CD4-positive, alpha-beta T cell treated with Interleukin-21 for 1 hour (primary cell): ENCODE measurements around the gene TTLL4.
"Not testable (repeated sequence)": the region's sequence is repeated elsewhere in the genome, so short reads cannot be mapped to it uniquely, and the experiment has no call there.

Experiments
- DNase-seq: peaks from one replicate; pipeline ENCODE4 v3.0.0-alpha.2; 2020

Gene TTLL4

DNA sequence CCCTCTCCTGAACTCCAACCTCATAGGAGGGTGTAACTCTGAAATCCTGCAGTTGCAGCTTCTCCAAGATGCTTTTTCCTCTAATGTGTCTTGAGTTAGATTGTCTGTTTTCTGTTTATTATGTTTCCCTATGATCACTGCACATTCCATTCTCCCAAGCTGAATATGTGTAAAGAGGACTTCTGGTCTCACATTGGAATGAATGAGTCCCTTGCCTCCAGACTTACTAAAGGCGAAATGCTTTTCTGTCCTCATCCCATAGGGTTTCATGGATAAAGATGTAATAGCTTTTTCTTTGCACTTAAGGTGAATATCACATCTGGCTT lies 35.8 kb downstream of the TTLL4 start:
- DNase-seq: no peak

DNA sequence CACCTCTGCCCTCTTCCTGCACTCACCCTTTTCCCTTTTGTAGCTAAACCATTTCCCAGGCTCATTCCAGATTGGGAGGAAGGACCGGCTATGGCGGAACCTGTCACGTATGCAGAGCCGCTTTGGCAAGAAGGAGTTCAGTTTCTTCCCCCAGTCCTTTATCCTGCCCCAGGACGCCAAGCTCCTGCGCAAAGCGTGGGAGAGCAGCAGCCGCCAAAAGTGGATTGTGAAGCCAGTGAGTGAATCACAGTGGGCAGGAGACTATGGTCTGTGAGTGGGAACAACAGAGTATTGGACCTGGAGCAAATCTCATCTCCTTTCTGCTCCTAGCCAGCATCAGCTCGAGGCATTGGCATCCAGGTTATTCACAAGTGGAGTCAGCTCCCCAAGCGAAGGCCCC lies 36.3 kb downstream of the TTLL4 start:
- DNase-seq: no peak

- no peak for DNase-seq
These were observed 38.3 kb downstream of the TTLL4 start for GRCh38 chr2:218748741-218749441.

DNA sequence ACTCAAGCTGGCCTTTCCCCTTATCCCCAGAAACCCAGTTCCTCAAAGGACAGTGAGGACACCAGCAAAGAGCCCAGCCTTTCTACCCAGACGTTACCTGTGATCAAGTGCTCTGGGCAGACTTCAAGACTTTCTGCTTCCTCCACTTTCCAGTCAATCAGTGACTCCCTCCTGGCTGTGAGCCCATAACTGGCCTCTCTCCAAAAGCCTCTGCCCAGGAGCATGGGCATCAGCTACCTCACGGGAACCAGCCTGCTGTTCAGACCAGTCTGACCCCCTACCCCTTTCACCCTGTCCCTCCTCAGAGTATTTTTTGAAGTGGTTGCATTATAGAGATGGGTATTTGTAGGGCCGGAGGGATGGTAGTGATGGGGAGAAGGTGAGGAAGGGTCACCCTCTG lies 43.6 kb downstream of the TTLL4 start:
- no peak for DNase-seq

- DNase-seq: no peak
These were observed 44.1 kb downstream of the TTLL4 start for GRCh38 chr2:218754781-218755180.

GRCh38 chr2:218755198-218755566 lies 44.5 kb downstream of the TTLL4 start:
- no peak for DNase-seq

DNA sequence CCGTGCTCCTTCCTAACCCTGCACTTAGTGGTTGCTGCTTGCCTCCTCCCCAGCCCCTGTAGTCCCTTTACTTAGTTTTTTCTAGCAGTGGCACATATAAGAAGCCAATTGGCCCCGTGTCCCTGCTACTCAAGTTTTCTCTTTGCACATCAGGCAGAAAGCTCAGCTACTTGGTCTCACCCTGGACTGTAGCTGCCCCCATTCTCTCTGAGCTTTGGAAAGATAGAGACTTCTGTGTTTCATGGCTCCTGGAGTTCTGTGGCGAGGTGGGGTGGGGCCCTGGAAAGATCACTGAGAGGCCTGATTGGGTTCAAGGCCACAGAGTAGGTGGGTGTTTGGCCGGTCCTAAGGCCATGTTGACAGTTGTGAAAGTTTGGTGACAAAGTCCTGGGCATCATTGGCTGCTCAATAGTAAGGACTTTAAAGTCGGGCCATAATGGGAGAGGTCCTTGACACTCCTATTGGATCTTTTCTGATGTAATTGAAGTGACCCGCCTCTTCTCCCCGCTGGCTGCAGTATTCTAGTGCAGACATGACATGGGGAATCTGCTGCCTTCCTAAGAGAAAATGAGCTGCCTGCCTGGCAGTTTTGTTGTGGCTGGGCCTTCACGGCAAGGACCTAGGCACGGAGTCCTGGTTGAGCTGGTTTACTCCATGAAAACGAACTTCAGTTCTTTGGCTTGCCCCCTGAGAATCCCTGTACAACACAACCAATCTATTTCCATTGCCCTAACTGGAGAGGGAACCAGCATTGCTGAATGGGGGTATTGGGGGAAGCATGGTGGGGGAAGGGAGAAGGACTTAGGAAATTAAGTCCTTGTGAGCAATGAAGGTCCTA lies 45.2 kb downstream of the TTLL4 start:
- DNase-seq: no peak

DNA sequence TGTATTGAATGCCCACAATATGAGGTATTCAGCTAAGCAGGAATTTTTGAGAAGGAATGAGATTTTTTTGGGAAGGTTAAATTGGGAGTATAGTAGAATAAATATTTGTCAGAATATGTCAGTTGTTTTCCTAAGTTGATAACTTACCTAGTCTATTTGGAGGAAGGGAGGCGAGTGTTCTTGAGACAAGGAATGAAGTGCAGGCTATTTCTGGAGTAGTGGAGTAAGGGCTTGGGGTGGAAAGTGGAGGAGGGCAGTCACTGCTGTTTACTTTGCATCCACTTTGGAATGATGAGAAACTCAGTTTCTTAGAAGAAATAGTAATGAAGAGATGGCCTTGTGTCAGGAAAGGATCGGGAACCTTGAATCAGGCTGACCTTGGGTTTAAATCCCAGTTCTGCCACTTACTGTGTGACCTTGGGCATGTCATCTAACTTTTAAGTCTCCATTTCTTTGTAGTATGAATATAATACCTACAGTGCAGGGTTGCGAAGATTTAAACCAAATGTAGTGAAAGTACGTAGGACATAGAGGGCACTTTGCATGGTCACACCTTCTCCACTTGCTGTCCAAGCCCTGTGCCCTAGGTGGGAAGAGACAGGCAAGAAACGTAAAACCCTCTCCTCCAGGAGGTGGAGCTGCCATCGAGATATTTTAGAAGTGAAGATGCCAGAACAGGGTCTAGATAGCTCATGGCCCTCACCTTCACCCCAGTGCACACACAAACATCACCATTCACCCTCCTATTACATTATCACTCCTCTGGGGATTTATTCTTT lies 46.2 kb downstream of the TTLL4 start:
- no peak for DNase-seq

DNA sequence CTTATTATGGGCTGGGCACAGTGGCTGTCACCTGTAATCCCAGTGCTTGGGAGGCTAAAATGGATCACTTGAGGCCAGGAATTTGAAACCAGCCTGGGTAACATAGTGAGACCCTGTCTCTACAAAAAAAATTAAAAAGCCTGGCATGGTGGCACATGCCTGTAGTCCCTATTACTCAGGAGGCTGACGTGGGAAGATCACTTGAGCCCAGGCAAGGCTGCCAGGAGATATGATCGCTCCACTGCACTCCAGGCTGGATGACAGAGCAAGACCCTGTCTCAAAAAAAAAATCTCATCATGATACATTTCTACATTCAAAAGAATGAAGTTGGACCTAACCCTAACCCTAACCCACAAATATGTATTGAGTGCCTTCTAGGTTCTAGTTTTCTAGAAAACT lies 51.2 kb downstream of the TTLL4 start:
- no peak for DNase-seq

- DNase-seq: not testable (repeated sequence)
These were observed 62.1 kb downstream of the TTLL4 start for GRCh38 chr2:218772759-218773158.

DNA sequence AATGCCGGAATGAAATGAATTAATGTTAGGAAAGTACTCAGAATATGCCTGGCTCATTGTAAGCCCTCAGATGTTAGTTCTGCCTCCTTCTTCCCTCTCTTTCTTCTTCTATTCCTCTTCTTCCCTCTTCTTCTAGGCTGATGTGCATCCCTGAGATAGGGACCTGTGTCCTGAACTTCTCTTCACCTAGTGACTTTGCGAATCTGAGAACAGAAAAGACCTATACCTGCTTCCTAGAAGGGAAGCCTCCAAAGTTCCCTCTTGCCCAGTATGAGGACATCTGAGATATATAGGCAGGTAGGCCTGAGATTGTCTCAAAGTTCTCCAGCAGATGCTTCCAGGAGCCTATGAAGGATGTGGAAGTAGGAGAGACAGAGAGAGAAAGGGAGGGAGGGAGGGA lies 63.2 kb downstream of the TTLL4 start:
- no peak for DNase-seq

GRCh38 chr2:218776488-218776887 lies 65.9 kb downstream of the TTLL4 start:
- no peak for DNase-seq

DNA sequence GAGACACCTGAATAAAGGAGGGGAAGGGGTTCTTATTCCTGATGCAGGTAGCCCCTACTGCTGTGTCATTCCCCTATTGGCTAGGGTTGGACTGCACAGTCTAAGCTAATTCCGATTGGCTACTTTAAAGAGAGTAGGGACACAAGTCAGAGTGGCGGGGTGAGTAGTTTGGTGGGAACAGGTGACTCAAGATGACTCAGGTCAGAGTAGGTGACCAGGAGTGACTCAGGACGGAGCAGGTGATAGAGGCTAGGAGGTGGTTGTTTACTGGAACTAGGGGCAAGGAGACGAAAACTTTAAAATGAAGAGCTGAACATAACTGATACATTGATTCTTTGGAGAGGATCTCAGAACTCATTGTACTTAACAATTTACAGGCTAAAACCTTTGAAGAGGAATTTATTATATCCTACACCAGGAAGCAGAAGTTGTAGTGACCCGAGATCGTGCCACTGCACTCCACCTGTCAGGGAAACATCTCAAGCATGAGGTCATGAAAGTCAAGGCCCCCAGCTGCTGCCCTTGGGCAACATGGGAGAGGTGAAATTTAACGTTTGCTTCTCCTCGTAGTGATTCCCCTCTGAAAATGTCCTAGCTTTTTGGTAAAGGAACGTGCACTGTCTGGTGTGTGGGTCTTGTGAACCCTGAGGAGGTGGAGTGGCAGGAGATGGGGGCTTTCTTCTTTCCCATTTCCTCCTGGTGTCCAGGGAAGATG lies 66.8 kb downstream of the TTLL4 start:
- DNase-seq: no peak

DNA sequence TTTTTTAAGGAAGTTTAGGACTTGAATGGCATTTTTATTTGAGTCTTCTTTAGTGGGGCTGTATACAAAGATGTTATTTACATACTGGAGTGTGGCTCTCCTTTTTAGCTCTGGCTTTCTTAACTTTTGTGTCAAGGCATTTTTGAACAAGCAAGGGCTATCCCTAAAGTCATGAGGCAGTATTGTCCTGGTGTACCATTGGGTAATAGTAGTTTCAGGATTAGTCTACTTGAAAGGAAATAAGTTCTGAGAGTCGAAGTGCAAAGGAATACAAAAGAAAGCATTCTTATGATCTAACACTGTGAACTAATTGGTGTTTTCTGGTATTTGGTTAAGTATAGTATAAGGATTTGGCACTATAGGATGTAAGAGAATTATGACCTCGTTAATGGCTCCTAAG lies 69.4 kb downstream of the TTLL4 start:
- DNase-seq: no peak

- DNase-seq: no peak
These were observed 70.4 kb downstream of the TTLL4 start for GRCh38 chr2:218780851-218781690.

DNA sequence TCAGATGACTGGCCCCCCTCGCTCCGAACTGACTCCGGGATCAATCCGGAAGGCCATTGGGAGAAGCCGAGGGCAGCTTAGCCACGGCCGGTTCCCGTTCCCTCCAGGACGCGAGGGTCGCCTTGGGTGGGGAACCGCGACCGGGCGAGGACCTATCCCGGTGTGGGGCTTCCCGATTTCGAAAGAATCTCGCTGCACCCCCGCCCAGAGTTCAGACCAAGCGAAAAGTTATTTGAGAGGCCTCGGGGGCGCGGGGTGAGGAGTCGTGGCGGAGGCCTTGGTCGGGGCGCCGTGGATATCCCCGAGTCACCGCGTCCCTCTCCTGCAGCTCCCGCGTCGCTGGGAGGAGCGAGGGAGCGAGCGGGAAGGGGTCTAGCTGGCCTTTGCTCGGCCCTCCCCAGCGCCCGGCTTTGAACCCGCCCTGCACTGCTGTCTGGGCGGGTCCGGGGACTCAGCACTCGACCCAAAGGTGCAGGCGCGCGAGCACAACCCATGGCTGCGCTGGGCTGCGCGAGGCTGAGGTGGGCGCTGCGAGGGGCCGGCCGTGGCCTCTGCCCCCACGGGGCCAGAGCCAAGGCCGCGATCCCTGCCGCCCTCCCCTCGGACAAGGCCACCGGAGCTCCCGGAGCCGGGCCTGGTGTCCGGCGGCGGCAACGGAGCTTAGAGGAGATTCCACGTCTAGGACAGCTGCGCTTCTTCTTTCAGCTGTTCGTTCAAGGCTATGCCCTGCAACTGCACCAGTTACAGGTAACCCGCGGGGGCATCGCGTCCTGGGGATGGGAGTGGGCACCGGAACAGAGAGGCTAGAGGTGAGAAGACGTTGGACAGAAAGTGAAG lies 71.3 kb downstream of the TTLL4 start, which contains the start of gene CYP27A1:
Gene CYP27A1, plus strand, starts transcription at position 457 of the 837 bp plus-strand sequence. Its CDS starts 36 bp downstream, at position 493.
- no peak for DNase-seq

DNA sequence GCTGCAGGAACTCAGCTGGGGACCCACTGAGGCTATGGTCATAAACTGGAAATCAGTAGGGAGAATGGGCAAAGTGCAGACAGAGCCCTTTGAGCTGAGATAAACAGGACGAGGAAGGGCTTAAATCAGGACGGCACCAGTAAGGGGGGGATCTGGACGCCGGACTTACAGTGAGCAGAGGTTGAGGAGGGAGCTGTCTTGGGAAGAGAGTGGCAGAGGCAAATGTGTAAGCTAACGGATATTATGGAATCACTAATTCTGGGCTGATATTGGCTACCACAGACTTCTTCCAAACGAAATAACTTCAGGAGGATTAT lies 71.9 kb downstream of the TTLL4 start:
- no peak for DNase-seq

GRCh38 chr2:218783688-218784087 lies 73.1 kb downstream of the TTLL4 start:
- DNase-seq: no peak

DNA sequence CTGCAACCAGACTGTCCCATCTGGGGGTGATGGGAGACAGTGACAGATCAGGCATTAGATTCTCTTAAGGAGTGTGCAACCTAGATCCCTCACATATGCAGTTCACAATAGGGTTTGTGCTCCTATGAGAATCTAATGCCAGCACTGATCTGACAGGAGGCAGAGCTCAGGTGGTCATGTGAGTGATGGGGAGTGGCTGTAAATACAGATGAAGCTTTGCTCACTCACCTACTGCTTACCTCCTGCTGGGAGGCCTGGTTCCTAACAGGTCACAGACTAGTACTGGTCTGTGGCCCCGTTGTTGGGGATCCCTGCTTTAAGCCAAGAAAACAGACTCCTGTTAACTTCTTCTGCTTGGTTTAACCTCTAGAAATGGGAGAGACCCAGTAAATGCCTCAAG lies 74.5 kb downstream of the TTLL4 start:
- DNase-seq: no peak

- no peak for DNase-seq
These were observed 75.5 kb downstream of the TTLL4 start for GRCh38 chr2:218786133-218786532.

GRCh38 chr2:218788529-218789255 lies 78.1 kb downstream of the TTLL4 start:
- DNase-seq: no peak
